ENCODE data around the gene MZT2A. TPM values are rescaled to one million over a fixed set of nuclear protein-coding genes. Genes with fewer than 3 reads are reported as not detected.
"Not testable (repeated sequence)": the region's sequence is repeated elsewhere in the genome, so short reads cannot be mapped to it uniquely, and the experiment has no call there.

The MZT2A gene
- polyA plus RNA-seq, 3 donors = 66.2 to 84.9 (median 76.6) TPM

DNA sequence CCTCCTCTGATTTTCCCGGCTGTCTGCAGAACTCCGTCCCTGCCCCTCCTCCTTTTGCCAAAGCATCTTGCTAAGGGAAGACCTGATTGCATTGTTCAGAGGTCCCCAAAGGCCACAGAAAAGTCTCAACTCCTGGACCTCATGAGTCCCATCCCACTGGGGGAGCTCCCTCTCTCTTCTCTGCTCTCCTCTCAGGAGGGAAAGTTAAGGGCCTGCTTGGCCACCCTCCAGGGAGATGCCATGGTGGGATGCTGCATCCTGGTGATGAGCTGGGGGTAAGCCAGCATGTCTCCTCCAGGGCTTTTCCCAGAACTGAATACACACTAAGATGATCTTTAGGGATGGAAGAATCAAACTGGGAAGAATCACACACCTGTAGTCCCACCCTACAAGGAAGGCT is 18.9 kb downstream of the MZT2A start:
- DNase-seq = not testable (repeated sequence)

DNA sequence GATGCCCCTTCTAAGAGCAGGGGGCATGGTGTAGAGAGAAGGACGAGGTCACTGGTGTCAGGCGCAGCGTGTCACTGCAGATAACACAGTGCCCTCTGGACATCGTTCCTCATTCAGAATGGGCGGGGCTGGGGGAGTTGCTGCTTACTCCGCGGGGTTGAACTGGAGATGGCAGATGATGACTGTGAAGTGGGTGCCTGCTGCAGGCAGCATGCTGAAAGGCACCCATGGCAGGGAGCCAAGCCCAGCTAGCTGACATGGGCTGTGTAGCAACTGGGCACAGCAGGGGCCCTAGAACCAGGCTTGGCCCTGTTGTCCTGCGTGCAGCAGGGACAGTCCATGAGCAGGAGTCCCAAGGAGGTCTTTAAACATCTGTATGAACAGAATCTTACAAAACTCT is 20.6 kb downstream of the MZT2A start:
- not testable (repeated sequence) for DNase-seq

DNA sequence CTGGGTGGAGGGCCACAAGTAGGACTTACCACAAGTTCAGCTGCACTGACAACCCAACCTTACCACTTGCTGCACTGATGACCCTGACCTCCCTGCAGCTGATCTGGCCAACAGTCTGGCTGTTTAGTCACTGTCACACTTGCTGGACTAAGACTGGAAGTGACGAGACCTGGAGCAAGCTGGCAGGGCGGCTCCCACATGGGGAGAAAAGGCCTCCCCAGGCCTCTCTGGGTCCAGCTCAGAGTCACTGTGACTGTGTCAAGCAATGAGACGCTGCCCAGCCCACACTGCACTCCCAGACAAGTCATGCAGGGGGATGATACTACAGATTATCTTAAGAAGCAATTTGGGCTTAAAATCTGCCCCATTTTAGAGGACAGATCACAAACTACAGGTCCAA is 21.3 kb downstream of the MZT2A start:
- DNase-seq = not testable (repeated sequence)

DNA sequence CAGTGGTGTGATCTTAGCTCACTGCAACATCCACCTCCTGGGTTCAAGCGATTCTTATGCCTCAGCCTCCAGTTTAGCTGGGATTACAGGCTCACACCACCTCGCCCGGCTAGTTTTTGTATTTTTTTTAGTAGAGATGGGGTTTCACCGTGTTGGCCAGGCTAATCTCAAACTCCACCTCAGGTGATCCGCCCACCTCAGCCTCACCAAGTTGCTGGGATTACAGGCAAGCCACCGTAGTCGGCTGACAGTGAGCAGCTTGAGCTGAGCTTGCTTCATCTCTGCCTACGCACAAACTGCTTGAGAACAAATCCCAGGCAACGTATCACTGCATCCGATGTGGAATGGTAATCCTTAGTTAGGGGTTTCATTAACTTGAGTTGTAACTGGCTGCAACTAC is 24.5 kb downstream of the MZT2A start:
- DNase-seq = not testable (repeated sequence)

DNA sequence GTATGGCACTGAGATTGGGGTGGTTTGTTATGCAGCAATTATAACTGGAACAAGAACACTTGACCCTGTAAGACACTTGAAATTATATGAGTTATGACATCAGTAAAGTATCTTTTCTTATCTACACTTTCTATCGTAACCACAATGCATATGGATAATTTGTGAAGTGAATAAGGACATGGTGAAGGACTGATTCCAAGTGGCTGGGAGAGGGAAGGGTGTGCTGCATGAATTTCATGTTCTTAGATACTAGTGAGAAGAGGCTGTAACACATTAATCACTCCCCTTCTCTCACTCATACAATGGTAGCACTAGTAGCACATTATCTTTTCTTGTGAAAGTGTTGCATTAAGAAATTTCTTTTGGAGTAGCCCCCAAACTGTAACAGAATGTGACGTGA is 37.3 kb downstream of the MZT2A start:
- not testable (repeated sequence) for DNase-seq

DNA sequence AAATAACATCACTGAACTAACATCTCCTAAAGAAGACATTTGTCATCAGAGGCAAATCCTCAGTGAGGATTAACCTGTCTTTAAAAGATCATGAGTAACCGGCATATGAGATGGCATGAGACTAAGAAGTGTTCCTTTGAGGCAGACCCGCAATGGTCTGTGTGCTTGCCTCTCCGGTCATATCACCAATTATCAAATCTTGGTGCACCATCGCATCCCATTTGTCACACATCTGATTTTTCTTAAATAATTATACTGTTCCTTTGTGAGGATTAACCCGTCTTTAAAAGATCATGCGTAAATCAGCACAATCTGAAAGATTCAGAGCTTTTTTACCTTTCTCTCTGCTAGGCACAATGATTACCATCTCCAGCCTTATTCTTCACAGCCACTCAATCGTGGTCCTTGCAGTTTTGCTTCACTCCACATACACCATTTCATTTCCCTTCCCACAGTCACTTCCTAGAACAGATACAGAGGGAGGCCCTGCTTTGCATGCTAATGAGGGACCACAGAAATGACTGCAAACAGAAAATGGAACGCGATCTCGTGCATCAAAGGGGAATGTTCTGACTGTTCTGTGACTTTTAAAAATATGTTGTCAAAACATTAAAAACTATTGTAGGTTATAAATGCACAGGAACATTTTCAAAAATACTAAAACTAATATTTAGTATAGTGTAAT is 40.8 kb downstream of the MZT2A start:
- DNase-seq = not testable (repeated sequence)

DNA sequence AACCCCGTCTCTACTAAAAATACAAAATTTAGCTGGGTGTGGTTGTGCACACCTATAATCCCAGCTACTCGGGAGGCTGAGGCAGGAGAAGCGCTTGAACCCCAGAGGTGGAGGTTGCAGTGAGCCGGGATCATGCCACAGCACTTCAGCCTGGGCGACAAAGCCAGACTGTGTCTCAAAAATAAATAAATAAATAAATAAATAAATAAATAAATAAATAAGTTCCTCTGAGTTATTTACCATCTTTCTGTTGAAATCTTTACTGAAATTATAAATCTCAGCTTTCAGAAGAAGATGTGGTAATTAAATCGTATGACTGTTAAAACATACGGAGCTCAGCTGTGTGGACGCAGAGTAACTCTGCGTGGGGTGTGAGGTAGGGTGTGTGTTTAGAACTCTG is 44.2 kb downstream of the MZT2A start:
- not testable (repeated sequence) for DNase-seq

DNA sequence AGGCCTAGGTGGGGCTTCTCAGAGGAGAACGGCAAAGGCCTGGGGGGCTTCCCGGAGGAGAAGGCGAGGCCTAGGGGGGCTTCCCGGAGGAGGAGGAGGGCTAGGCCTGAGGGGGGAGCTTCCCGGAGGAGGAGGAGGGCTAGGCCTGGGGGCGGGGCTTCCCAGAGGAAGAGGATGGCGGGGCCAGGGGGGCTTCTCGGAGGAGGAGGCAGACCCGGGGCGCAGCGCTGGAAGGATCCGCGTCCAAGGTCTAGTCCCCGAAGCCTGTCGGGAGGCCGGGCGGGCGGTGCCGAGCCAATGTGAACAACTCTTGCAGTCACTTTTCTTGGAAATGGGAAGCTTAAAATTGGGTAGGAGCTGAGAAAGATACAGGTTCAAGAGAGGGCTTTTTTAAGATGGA is 46.3 kb downstream of the MZT2A start:
- no peak for DNase-seq

DNA sequence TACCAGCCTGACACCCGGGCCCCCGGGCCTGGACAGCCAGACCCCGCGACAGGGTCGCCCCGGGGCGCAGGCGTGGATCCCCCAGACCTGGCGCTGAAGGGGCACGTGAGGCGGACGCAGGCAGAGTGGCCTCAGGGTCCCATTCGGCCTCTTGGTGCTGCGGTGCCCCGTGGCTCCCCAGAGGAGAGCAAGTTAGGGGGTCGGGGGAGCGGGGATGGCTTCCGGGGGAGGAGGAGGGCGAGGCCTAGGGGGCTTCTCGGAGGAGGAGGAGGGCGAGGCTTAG is 46.7 kb downstream of the MZT2A start:
- DNase-seq = not testable (repeated sequence)

DNA sequence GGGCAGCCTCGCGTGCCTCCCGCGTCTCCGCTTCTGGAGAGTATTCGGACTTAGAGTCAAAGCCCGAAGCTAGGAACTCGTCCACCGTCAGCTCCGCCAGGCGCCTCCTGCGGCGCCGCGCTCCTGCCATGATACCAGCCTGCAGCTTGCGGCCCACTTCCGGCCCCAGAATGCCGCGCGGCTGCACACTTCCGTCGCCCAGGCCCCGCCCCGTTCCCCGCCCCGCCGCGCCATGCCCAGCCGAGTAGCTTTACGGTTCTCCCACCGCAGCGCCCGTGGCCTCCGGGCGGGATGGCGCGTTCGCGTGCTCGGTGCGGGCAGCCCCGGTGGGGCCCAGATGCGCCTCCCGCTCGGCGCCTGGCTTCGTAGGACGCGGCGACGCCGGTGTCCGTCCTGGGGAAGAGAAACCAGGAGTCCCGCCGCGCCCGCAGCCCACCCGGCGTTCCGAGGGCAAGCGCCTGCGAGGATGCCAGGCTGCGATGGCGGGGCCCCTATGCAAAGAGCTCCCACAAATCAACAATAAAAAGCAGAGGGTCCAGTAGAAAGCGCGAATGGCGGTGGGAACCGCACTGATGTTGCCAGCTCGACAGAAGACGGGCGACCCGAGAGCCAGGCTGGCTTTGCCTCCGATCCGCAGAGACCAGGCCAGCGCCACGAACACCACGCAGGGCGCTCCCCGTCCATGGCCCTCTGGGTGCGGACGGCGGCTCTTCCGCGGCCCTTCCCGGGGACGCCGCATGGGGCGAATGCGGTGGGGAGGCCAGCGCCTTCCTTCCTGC is 47.3 kb downstream of the MZT2A start:
- not testable (repeated sequence) for DNase-seq

DNA sequence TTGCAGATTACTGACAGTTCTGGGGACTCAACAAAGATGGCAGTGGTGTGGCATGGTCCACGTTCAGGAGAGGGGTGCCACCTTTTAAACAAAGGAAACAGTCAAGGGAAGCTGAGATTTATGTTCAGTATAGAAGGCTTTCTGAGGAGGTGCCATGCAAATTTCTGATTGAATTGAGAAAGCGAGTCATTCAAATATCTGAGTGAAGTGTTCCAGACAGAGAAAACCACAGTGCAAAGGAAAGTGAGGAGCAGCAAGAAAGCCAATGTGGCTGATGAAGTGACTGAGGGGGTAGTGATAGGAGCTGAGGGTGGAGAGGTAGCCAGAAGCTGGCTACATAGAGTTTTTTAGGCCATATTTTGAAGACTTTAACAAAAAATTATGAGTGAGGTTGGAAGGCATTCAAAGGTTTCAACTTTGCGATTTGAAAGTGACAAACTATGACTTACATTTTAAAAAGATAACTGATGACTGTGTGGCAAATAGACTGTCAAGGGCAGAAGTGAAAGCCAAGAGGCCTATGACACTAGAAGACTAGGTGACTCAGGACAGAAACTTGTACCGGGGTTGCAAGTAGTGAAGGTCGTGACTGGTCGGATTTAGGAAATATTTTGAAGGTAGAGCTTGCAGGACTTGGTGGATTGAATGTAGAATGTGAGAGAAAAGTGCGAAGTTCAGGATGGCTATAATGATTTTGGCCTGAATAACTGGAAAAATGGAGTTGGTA is 51.3 kb downstream of the MZT2A start:
- DNase-seq = not testable (repeated sequence)

Other genes with a start within 250 kb of the MZT2A start
- 1 to 10 TPM; 1.2 to 2.1 (median 1.7) TPM for gene RAB6D, start 128.2 kb downstream of the MZT2A start, polyA plus RNA-seq (ENCODE audit: insufficient read length in 3 of 3)
- 1 to 10 TPM in 2 of 3 donors, under 1 TPM in 1; 0.53 to 2.7 (median 2.4) TPM for gene TUBA3D, start 16.3 kb downstream of the MZT2A start, polyA plus RNA-seq (ENCODE audit: insufficient read length in 3 of 3)
- 10 to 100 TPM; 16.6 to 20.2 (median 19.6) TPM for gene CCDC74A, start 35.5 kb upstream of the MZT2A start, polyA plus RNA-seq (ENCODE audit: insufficient read length in 3 of 3)

All from renal pelvis (tissue), 4 donors.